SK-N-MC (cell line): ENCODE measurements around the gene PTPRN2.

Source experiments
- DNase-seq: peaks from one replicate; pipeline ENCODE4 v3.0.0-alpha.2; 2011; ENCODE audit warnings: low read depth, low spot score
- H3K27ac ChIP-seq: fragments of 200-600 bp; sonication (generic); 2 replicates; pipeline ENCODE4 v1.5.1; 2016; ENCODE audit warnings: mixed run types
- H3K36me3 ChIP-seq: fragments of 200-600 bp; sonication (generic); 2 replicates; pipeline ENCODE4 v1.6.1; 2017; ENCODE audit warnings: antibody characterized with exemption, low read length, mixed read lengths; ENCODE audit not compliant: insufficient read depth
- H3K4me3 ChIP-seq: fragments of 200-600 bp; sonication (generic); 2 replicates; pipeline ENCODE4 v1.5.1; 2016
- H3K9ac ChIP-seq: fragments of 200-600 bp; sonication (generic); 2 replicates; pipeline ENCODE4 v1.8.0; 2017; ENCODE audit warnings: mixed run types, mixed read lengths; ENCODE audit not compliant: insufficient read length
- H3K9me3 ChIP-seq: fragments of 200-600 bp; sonication (generic); 2 replicates; pipeline ENCODE4 v1.6.1; 2017; ENCODE audit warnings: low read depth, mild to moderate bottlenecking, antibody characterized with exemption, low read length, moderate library complexity, mixed read lengths
- EZH2 ChIP-seq: fragments of 200-600 bp; sonication (generic); IDR thresholded peaks from one replicate; pipeline ENCODE4 v1.6.1; 2017; ENCODE audit warnings: antibody characterized with exemption
- FOXP2 ChIP-seq: optimal IDR thresholded peaks from 2 replicates; pipeline ENCODE3; 2011; ENCODE audit warnings: mild to moderate bottlenecking, moderate library complexity; ENCODE audit not compliant: insufficient read depth; ENCODE audit errors: extremely low read length, control extremely low read depth
- POLR2AphosphoS5 ChIP-seq: IDR thresholded peaks from 2 replicates; pipeline ENCODE4 v1.6.1; 2012; ENCODE audit warnings: mild to moderate bottlenecking, low read depth, low read length, borderline replicate concordance

Gene PTPRN2

GRCh38 chr7:157844611-157845010 is 743.0 kb downstream of the PTPRN2 start:
- no peaks in the 10 kb centered on the region for H3K9me3 ChIP-seq
- DNase-seq = no peak
- H3K36me3 ChIP-seq = no peaks in the 10 kb centered on the region
- H3K27ac ChIP-seq = no peak overlapping the region
- no peak overlapping the region for H3K4me3 ChIP-seq
- TF ChIP-seq FOXP2 (no peak), POLR2AphosphoS5 (no peak), EZH2 (no peak)
- H3K9ac ChIP-seq = no peak overlapping the region

- no peak overlapping the region for H3K9ac ChIP-seq
- H3K9me3 ChIP-seq = no peaks in the 10 kb centered on the region
- TF ChIP-seq EZH2 = no peak
- TF ChIP-seq POLR2AphosphoS5 = no peak
- no peak for TF ChIP-seq FOXP2
- no peaks in the 10 kb centered on the region for H3K36me3 ChIP-seq
- H3K27ac ChIP-seq = no peak overlapping the region
- no peak for DNase-seq
- no peak overlapping the region for H3K4me3 ChIP-seq
These were observed 743.5 kb downstream of the PTPRN2 start for GRCh38 chr7:157844141-157844540.

DNA sequence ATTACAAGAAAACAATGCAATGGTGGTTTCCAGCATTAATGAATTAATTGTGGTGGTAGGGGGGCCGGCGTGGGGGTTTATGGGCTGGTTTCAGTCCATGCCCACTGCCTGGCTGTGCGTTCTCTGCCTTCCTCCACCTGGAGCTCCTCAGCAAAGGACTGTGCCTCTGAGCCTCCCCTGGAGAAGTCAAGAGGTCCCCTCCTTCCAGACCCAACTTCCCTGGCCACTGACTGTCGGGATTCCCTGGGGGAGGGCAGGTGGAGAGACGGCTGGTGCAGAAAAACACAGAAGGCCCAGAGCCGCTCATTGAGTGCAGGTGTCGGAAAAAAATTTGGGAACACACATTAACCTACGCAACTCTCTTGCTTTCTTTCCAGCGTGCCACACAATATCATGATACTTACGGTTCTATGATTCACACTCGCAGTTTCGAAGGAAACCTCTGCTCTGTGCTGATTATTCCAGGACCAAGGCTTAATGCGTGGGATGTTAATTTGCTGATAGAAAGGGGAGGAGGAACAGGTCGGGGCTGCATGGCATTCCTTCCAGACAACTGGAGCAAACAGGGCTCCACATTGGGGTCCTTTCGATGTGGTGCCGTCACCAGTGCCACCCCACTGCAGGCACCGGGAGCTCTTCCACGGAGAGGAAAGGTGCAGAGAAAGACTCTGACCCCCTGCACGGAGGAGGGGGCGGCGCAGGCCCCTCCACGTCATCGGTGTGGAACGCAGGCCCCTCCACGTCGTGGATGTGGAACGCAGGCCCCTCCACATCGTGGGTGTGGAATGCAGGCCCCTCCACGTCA is 744.1 kb downstream of the PTPRN2 start:
- Histone ChIP-seq H3K36me3 (no peaks in the 10 kb centered on the region), H3K9ac (no peak overlapping the region), H3K4me3 (no peak overlapping the region), H3K9me3 (no peaks in the 10 kb centered on the region), H3K27ac (no peak overlapping the region)
- no peak for TF ChIP-seq POLR2AphosphoS5
- TF ChIP-seq FOXP2 = no peak
- no peak for TF ChIP-seq EZH2
- no peak for DNase-seq

DNA sequence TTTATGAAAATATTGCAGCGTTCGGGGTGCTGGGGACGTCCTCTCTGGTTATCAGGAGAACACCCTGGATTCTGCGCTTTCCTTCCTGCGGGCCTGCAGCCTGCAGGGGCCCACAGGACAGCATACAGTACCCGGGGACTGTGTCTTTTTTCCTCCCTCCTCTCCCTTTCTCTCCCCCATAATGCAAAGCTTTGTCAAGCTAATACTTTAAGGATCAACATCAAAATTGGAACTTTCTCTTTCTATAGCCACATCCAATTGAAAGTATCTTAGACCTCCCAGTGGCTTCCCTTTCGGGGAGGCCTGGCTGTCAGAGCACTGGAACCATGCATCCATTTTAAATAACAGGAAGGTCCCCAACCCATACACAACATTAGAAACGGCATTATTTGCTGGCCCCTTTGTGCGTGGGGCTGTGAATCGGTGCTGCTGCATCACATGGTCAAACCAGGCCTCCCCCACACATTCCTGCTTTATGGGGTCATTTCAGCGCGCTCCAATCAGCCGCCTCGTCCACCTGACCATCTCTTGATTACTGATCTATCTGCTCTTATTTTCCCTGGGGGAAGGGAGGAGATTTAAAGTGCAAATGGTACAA is 745.8 kb downstream of the PTPRN2 start:
- no peak for DNase-seq
- Histone ChIP-seq H3K27ac (no peak overlapping the region), H3K9me3 (no peaks in the 10 kb centered on the region), H3K4me3 (no peak overlapping the region), H3K36me3 (no peaks in the 10 kb centered on the region), H3K9ac (no peak overlapping the region)
- TF ChIP-seq POLR2AphosphoS5 = no peak
- TF ChIP-seq EZH2 = no peak
- no peak for TF ChIP-seq FOXP2

GRCh38 chr7:157840914-157841772 is 746.5 kb downstream of the PTPRN2 start:
- DNase-seq = no peak
- no peak overlapping the region for H3K9ac ChIP-seq
- TF ChIP-seq EZH2 = no peak
- TF ChIP-seq FOXP2 = no peak
- no peak for TF ChIP-seq POLR2AphosphoS5
- no peak overlapping the region for H3K4me3 ChIP-seq
- H3K36me3 ChIP-seq = no peaks in the 10 kb centered on the region
- no peaks in the 10 kb centered on the region for H3K9me3 ChIP-seq
- no peak overlapping the region for H3K27ac ChIP-seq

- TF ChIP-seq EZH2 (no peak), POLR2AphosphoS5 (no peak)
These were observed 747.3 kb downstream of the PTPRN2 start for GRCh38 chr7:157840174-157840913.

GRCh38 chr7:157839672-157840167 is 747.9 kb downstream of the PTPRN2 start:
- Histone ChIP-seq H3K27ac (no peak overlapping the region), H3K9me3 (no peaks in the 10 kb centered on the region), H3K9ac (no peak overlapping the region), H3K4me3 (no peak overlapping the region), H3K36me3 (no peaks in the 10 kb centered on the region)
- no peak for TF ChIP-seq FOXP2
- DNase-seq = no peak

More at GRCh38 chr7:157840174-157840913, 747.3 kb downstream of the PTPRN2 start:
- no peaks in the 10 kb centered on the region for H3K9me3 ChIP-seq
- H3K36me3 ChIP-seq = no peaks in the 10 kb centered on the region
- H3K9ac ChIP-seq = no peak overlapping the region
- no peak for DNase-seq
- no peak overlapping the region for H3K27ac ChIP-seq
- H3K4me3 ChIP-seq = no peak overlapping the region

DNA sequence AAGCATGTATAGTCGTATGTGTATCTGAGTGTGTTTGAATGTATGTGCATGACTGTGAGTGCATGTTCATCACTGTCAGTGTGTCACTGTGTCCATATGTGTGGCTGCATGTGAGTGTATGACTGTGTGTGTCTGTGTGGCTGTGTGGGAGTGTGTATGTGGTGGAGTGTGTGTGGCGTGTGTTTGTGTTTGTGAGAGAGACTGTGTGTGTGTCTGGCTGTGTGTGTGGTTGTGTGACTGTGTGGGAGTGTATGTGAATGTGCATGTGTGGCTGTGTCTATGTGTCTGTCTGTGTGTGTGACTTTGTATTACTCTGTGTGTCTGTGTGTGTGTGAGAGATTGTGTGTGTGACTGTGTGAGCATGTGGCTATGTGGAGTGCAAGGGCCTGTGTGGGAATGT is 748.4 kb downstream of the PTPRN2 start:
- H3K9ac ChIP-seq = no peak overlapping the region
- no peak for DNase-seq
- no peak overlapping the region for H3K4me3 ChIP-seq
- H3K9me3 ChIP-seq = no peaks in the 10 kb centered on the region
- H3K36me3 ChIP-seq = no peaks in the 10 kb centered on the region
- H3K27ac ChIP-seq = no peak overlapping the region
- TF ChIP-seq POLR2AphosphoS5 (no peak), FOXP2 (no peak), EZH2 (no peak)
